GM18520 (cell line): ENCODE data around the gene CYP11A1.
"Not testable (repeated sequence)": the region's sequence is repeated elsewhere in the genome, so short reads cannot be mapped to it uniquely, and the experiment has no call there.

Experiments
- ATAC-seq: cut with Tn5 transposase; IDR thresholded peaks from one replicate; pipeline ENCODE4 v1.9.1; 2021; ENCODE audit not compliant: unreplicated experiment

The CYP11A1 gene

GRCh38 chr15:74400915-74401757 lies 33.7 kb upstream of the CYP11A1 start:
- no peak for ATAC-seq

GRCh38 chr15:74400313-74400860 lies 32.9 kb upstream of the CYP11A1 start:
- ATAC-seq, result no peak

- no peak for ATAC-seq
Measured at GRCh38 chr15:74399511-74400312, 32.3 kb upstream of the CYP11A1 start.

GRCh38 chr15:74399100-74399499 lies 31.7 kb upstream of the CYP11A1 start:
- ATAC-seq, result no peak

- ATAC-seq, result no peak
Measured at GRCh38 chr15:74398183-74398582, 30.7 kb upstream of the CYP11A1 start.

GRCh38 chr15:74397239-74398068 lies 30.0 kb upstream of the CYP11A1 start:
- ATAC-seq, result no peak

- ATAC-seq, result peak; percentile 23
Measured at GRCh38 chr15:74396445-74397238, 29.2 kb upstream of the CYP11A1 start.

GRCh38 chr15:74396146-74396438 lies 28.6 kb upstream of the CYP11A1 start:
- ATAC-seq, result no peak

GRCh38 chr15:74395319-74396145 lies 28.1 kb upstream of the CYP11A1 start:
- no peak for ATAC-seq

GRCh38 chr15:74394090-74394846 lies 26.8 kb upstream of the CYP11A1 start:
- ATAC-seq, result no peak

- ATAC-seq, result no peak
Measured at GRCh38 chr15:74393423-74393822, 26.0 kb upstream of the CYP11A1 start.

- ATAC-seq, result no peak
Measured at GRCh38 chr15:74392902-74393301, 25.5 kb upstream of the CYP11A1 start.

GRCh38 chr15:74392451-74392830 lies 25.0 kb upstream of the CYP11A1 start:
- no peak for ATAC-seq

GRCh38 chr15:74391582-74392450 lies 24.4 kb upstream of the CYP11A1 start:
- no peak for ATAC-seq

- ATAC-seq, result no peak
Measured at GRCh38 chr15:74390647-74391288, 23.3 kb upstream of the CYP11A1 start.

- ATAC-seq, result not testable (repeated sequence)
Measured at GRCh38 chr15:74390049-74390646, 22.7 kb upstream of the CYP11A1 start.
